NB4 (cell line): ENCODE measurements around the gene SEL1L3.

Experiments used
- CTCF ChIP-seq: IDR thresholded peaks from one replicate; pipeline ENCODE4 v1.5.1; 2012; ENCODE audit warnings: low read depth, low read length
- MYC ChIP-seq: IDR thresholded peaks from 2 replicates; pipeline ENCODE4 v1.6.1; 2011; ENCODE audit warnings: low read depth, low read length
- POLR2A ChIP-seq: IDR thresholded peaks from 2 replicates; pipeline ENCODE4 v1.6.1; 2011; ENCODE audit warnings: mild to moderate bottlenecking; ENCODE audit not compliant: insufficient read length; ENCODE audit errors: extremely low read depth

- TF ChIP-seq CTCF (peak; percentile 21), POLR2A (no peak), MYC (no peak)
Measured at GRCh38 chr4:25842229-25842845, 20.5 kb downstream of the SEL1L3 start.
